ENCODE data around the gene GDPGP1. TPM values are rescaled to one million over a fixed set of nuclear protein-coding genes. Genes with fewer than 3 reads are reported as not detected.

Gene GDPGP1
- total RNA-seq, 3 donors from 2014 or later (not counting 1 experiment from before 2014, with no cell fraction given): 7.8 to 11.1 (median 9.5) TPM

DNA sequence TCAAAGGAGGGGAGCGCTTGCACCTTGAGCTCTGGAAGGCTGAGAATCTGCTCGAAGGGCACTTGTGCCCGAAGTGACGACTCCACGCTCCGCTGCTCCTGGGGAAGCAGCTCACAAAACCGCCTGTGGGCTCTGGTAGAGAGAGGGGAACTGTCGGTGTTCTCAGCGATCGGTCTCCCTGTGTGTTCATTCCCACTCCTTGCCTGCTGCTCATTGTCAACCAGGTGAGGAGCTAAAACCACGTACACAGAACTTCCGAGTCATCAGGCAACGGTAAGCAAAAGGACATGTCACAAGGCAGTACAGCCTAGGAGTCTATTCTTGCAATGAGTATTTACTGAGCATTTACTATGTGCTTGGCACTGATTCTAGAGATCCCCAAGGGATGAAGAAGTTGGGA is 1.8 kb upstream of the GDPGP1 start:
- no peaks in the 10 kb centered on the region for H3K9me3 ChIP-seq (ENCODE audit: control insufficient read depth, insufficient read depth, low read length)
- peak overlapping the region; percentile 84 for H3K4me3 ChIP-seq (ENCODE audit: low read length)
- Mint-ChIP-seq H3K4me1 (peaks cover 44 to 53% of the 10 kb centered on the region in 2 donors), H3K36me3 (no peaks in the 10 kb centered on the region), H3K27ac (peak overlapping the region; percentile 99), H3K9me3 (no peaks in the 10 kb centered on the region), H3K4me3 (peak overlapping the region; percentile 89), H3K27me3 (ENCODE audit: low read depth in 2 of 2) (no peaks in the 10 kb centered on the region)
- peaks cover 30% of the 10 kb centered on the region for H3K36me3 ChIP-seq (ENCODE audit: control insufficient read depth, insufficient read depth, low read length)
- ATAC-seq (no peak), DNase-seq (peak in 1 of 2 donors; percentile 33)
- TF ChIP-seq, protein P1, sequence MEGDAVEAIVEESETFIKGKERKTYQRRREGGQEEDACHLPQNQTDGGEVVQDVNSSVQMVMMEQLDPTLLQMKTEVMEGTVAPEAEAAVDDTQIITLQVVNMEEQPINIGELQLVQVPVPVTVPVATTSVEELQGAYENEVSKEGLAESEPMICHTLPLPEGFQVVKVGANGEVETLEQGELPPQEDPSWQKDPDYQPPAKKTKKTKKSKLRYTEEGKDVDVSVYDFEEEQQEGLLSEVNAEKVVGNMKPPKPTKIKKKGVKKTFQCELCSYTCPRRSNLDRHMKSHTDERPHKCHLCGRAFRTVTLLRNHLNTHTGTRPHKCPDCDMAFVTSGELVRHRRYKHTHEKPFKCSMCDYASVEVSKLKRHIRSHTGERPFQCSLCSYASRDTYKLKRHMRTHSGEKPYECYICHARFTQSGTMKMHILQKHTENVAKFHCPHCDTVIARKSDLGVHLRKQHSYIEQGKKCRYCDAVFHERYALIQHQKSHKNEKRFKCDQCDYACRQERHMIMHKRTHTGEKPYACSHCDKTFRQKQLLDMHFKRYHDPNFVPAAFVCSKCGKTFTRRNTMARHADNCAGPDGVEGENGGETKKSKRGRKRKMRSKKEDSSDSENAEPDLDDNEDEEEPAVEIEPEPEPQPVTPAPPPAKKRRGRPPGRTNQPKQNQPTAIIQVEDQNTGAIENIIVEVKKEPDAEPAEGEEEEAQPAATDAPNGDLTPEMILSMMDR (IDR thresholded peaks at IDR 0.05): no peak
- no peaks in the 10 kb centered on the region for H3K27me3 ChIP-seq (ENCODE audit: control insufficient read depth, insufficient read depth, low read length)
- peaks cover 47% of the 10 kb centered on the region for H3K4me1 ChIP-seq (ENCODE audit: control insufficient read depth, insufficient read depth, low read length)
- WGBS (ENCODE audit: insufficient coverage): 77% methylated on average over 13 of the region's 13 CpGs
- intact Hi-C loops (cut with micrococcal nuclease): loop anchor here (5.0 to 10.0 kb wide), 3 partner anchors 135 to 1623 kb away; partner anchors contain the start of gene SLCO3A1
- H3K27ac ChIP-seq (ENCODE audit: low read length): peak overlapping the region; percentile 94

DNA sequence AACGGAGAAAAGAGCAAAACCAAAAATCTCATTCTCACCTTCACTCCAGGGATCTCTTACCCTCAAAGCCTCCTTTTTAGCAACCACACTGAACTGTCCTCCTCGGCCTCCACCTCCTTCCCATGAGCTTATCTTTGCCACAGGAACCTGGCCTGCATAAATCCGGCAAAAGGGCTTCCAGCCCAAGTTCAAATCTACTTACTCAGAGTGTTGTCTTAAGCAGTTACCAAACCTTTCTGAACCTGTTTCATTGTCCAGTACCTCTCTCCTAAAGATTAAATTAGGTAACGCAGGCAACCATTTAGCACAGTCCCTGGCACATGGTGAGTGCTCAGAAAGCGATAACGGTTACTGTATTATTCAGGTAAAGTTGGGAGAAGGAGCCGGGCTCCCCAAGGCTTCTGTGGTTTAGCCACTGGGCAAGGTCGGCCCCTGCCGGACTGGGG is 1.0 kb upstream of the GDPGP1 start:
- Histone ChIP-seq H3K9me3 (ENCODE audit: control insufficient read depth, insufficient read depth, low read length) (no peaks in the 10 kb centered on the region), H3K4me1 (ENCODE audit: control insufficient read depth, insufficient read depth, low read length) (peaks cover 47% of the 10 kb centered on the region), H3K27ac (ENCODE audit: low read length) (peak overlapping the region; percentile 95), H3K4me3 (ENCODE audit: low read length) (peak overlapping the region; percentile 84), H3K27me3 (ENCODE audit: control insufficient read depth, insufficient read depth, low read length) (no peaks in the 10 kb centered on the region), H3K36me3 (ENCODE audit: control insufficient read depth, insufficient read depth, low read length) (peaks cover 27% of the 10 kb centered on the region)
- H3K4me3 Mint-ChIP-seq: peak overlapping the region; percentile 89
- H3K9me3 Mint-ChIP-seq: no peaks in the 10 kb centered on the region
- intact Hi-C loops (cut with micrococcal nuclease): loop anchor here (5.0 to 10.0 kb wide), 3 partner anchors 136 to 1622 kb away; partner anchors contain the start of gene SLCO3A1
- peaks cover 44 to 53% of the 10 kb centered on the region in 2 donors for H3K4me1 Mint-ChIP-seq
- DNase-seq: no peak
- no peaks in the 10 kb centered on the region for H3K27me3 Mint-ChIP-seq (ENCODE audit: low read depth in 2 of 2)
- ATAC-seq: no peak
- TF ChIP-seq, protein P1 (IDR thresholded peaks at IDR 0.05): no peak
- H3K36me3 Mint-ChIP-seq: no peaks in the 10 kb centered on the region
- H3K27ac Mint-ChIP-seq: peak overlapping the region; percentile 99
- WGBS (ENCODE audit: insufficient coverage): 10% methylated on average over 9 of the region's 9 CpGs

DNA sequence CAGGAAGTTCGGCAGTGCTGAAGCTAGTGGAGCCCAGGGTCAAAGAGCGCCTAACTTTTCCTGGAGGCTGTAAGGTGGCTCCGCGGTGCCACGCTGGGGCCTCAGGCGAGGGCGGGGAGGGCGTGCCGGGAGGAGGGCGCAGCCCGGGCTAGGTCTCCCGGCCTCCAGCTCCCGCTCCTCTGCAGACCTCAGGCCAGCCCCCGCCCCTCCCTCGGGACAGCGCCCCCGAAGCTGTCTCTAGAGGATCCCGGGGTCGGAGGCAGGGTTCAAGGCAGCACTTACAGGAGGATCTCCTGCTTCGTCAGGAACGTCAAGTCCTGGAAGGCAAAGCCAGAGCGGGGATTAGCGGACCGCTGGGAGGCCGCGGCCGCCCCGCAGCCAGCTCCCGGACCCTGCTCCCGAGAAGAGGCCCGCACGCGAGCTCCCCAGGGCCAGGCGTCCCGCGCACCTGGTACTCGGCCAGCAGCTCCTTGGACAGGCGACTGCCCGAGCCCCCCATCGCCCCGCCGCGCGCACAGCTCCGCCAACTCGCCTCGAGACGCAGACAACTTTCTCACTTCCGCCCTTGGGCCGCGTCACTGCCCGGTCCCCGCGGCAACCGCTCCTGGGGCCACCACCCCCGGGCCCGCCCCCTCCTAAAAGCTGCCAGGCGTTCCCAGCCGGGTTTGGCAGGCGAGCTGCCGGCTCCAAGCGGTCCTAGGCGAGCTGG is 468 bp upstream of the GDPGP1 start, which contains the start of gene CIB1:
CIB1 (minus strand) TSS at position 555 of the 709 bp plus-strand sequence; CDS start at position 499, 56 bp downstream.
- Mint-ChIP-seq H3K9me3 (no peaks in the 10 kb centered on the region), H3K27me3 (ENCODE audit: low read depth in 2 of 2) (no peaks in the 10 kb centered on the region), H3K4me1 (peaks cover 44 to 53% of the 10 kb centered on the region in 2 donors), H3K36me3 (no peaks in the 10 kb centered on the region), H3K27ac (peak within 1 kb of the TSS; percentile 99), H3K4me3 (peak within 1 kb of the TSS; percentile 90)
- Histone ChIP-seq H3K27me3 (ENCODE audit: control insufficient read depth, insufficient read depth, low read length) (no peaks in the 10 kb centered on the region), H3K4me1 (ENCODE audit: control insufficient read depth, insufficient read depth, low read length) (peaks cover 47% of the 10 kb centered on the region), H3K9me3 (ENCODE audit: control insufficient read depth, insufficient read depth, low read length) (no peaks in the 10 kb centered on the region), H3K36me3 (ENCODE audit: control insufficient read depth, insufficient read depth, low read length) (peaks cover 25% of the 10 kb centered on the region), H3K4me3 (ENCODE audit: low read length) (peak within 1 kb of the TSS; percentile 84), H3K27ac (ENCODE audit: low read length) (peak within 1 kb of the TSS; percentile 95)
- WGBS (ENCODE audit: insufficient coverage): under 1% methylated on average over 63 of the region's 63 CpGs
- intact Hi-C loops (cut with micrococcal nuclease): loop anchor here (1.0 to 10.0 kb wide), 5 partner anchors 32 to 1621 kb away; partner anchors contain the start of genes NGRN and SLCO3A1
- ATAC-seq (peak; percentile 79 to 93 (median 81)), DNase-seq (peak; percentile 66 to 95)
- TF ChIP-seq, protein P1 (IDR thresholded peaks at IDR 0.05): no peak

Measured in natural killer cell (primary cell).